GM18526 (cell line): ENCODE measurements around the gene DUSP1.

ENCODE experiments used
- POLR2A ChIP-seq: IDR thresholded peaks from 3 replicates; pipeline ENCODE4 v1.6.1; 2011; ENCODE audit not compliant: insufficient read length; ENCODE audit errors: extremely low read depth

DUSP1 gene

GRCh38 chr5:172744123-172745104 is 26.6 kb downstream of the DUSP1 start:
- no peak for TF ChIP-seq POLR2A

GRCh38 chr5:172743112-172743959 is 27.7 kb downstream of the DUSP1 start:
- no peak for TF ChIP-seq POLR2A

DNA sequence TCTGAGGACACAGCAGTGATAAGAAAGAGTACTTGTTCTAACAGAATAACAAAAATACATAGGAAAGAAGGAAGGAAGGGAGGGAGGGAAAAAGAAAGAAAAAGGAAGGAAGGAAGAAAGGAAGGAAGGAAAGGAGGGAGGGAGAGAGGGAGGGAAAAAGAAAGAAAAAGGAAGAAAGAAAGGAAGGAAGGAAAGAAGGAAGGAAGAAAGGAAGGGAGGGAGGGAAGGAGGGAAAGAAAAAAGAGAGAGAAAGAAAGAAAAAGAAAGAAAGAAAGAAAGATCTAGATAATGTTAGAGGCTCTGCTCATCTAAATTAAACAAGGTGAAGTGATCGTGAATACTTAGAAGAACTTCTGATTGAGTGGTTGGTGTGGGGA is 29.8 kb downstream of the DUSP1 start:
- TF ChIP-seq POLR2A = no peak

DNA sequence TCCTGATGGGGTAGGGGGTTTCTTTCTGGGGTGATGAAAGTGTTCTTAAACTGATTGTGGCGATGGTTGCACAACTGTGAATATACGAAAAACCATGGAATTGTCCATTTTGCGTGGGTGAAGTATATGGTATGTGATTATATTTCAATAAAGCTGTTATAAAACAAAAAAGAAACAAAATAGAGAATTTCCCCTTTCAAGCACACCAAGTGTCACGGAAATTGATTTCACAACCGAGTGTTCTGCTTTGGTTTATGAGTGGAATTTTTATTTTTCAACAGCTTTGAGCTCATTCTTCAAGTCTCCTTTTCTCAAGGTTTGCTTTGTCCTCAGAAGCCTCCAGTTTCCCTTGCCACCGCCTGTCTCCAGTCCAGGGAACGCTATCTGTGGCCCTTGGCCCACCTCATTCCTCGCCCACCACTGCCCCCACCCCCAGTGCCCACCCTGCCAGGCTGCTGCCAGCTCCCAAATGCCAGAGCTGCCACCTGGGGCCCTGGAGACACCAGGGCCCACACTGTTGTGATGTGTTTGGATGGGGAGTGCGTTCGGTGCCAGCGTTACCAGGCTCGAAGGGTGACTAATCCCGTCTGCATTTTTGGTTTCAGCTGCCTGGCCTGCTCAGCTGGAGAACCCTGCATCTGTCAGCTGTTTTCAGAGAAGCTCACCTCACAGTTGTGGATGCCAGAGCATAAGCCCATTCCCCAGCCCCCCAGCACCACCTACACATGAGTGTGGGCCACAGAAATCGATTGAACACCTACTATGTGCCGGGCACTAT is 30.4 kb downstream of the DUSP1 start:
- TF ChIP-seq POLR2A = no peak

DNA sequence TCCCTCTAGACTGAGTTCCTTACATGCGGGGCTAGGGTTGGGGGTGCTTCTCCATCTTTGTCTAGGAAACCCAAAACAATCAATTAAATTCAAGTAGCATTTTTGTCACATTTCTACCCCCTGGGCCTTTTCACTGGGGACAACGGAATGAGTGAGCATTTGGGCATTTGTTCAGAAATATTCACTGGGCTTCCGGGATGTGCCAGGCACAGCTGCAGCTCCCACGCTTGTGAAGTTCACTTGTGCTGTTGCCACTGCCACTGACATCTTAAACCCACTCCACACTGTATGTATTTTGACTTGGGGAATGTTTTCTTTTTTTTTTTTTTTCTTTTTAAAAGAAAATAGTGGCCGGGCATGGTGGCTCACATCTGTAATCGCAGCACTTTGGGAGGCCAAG is 31.6 kb downstream of the DUSP1 start:
- no peak for TF ChIP-seq POLR2A

- TF ChIP-seq POLR2A = no peak
These were observed 34.4 kb downstream of the DUSP1 start for GRCh38 chr5:172736508-172737135.

DNA sequence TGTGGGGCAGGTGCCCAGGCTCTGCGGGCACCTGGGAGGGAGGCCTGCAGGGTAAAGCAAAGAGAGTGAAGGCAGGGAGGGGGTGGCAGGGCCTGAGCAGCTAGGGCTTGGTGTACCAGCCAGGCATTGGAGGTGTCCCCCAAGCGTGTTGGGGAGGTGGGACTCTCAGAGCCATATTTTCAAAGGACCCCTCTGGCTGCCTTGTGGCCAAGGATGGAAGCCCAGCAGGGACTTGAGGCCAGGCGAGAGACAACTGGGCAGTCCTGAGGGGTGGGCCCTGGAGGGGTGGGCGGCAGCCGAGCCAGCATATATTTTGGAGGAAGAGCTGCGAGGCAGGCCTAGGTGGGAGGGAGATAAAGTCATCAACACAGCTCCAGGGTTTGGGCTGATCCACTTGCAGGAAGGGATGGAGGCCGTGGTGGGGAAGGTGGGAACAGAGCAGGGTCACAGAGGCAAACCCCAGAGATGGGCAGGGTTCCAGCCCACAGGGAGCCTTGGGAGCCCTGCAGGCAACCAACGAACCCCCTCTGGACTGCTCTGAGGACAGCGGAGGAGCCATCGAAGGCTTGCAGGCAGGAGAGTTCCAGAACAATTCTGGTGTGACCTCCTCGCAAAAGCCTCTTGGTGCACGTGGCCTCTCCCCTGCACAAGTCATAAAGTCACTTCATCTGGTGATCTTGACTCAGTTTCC is 35.7 kb downstream of the DUSP1 start:
- no peak for TF ChIP-seq POLR2A

- no peak for TF ChIP-seq POLR2A
These were observed 37.0 kb downstream of the DUSP1 start for GRCh38 chr5:172733974-172734346.

DNA sequence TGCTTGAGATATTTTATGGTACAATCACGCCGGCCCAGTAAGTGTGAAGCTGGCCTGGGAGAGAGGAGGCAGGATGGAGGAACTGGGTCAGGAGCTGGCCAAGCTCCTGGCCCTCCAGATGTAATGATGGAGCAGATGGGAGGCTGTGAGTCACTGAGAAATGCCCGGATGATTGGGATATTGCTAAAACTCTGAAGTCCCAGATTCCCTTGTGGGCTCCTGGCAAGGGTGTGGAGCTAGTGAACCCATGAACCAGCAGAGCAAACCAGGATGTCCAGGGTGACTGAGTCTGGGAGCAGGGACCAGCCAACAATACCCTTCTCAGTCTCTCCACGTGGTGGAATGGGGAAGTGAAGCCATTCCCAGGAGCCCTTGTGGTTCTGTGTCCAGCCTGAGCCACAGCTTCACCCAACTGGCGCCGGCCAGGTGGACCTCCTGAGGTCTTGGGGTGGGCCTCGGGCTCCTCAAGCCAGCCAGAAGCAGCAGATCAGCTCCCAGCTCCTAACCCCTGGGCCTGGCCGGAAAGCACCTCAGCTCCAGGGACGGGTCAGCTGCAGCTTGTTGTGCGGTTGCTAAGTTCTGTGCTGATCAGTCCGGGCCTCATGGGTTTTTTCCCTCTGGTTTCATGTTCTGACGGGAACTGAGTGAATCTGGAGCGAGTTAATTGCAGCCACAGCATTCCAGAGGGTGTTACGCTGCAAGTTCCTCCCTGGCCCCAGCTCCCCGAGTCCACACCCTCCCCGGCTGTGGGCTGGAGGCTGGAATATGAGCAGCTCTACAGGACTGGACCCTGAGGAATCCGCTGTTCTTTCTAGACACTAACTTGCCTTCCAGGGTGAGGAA is 37.6 kb downstream of the DUSP1 start:
- no peak for TF ChIP-seq POLR2A

DNA sequence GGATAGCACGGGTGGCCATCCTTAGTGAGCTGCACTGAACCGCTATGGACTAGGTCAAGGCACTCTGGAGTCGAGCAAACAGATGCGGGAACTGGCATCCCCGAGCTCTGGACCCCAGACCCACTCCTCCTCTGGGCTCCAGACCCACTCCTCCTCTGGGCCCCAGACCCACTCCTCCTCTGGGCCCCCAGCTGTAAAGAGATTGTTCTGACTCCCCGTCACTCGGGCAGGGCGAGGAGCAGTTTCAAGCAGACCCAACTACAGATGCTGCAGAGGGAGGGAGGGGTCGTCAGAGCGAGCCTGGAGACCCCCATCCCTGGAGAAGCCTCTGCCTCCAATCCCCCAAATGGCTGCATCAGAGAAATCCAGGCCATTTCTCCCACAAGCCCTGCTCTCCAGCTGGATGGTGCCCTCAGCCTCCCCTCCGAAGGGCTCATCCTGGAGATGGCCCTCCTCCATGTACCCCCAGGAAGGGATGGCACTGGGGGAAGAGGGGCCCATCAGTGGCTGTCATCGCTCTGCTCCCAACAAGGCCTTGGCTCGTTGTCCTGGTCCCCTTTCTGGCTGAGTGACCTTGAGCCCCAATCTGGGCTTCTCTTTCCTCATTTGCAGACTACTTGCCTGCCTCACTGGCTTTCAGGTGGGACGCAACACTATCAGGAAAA is 38.7 kb downstream of the DUSP1 start:
- TF ChIP-seq POLR2A = no peak

DNA sequence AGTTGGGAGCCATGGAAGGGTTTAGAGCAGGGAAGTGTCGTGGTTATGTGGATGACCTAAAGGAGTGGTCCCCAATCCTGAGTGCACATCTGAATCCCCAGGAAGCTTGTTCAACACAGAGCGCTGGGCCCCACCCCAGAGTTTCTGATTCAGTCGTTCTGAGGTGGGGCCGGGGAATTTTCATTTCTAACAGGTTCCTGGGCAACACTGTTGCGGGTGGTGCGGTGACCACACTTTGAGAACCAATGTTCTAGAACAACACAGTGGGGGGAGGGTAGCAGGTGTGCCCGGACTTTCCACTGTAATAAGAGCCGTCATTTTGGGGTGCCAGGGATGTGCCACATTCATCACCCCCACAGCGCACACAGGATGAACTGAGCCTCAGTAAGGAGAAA is 39.3 kb downstream of the DUSP1 start:
- no peak for TF ChIP-seq POLR2A

DNA sequence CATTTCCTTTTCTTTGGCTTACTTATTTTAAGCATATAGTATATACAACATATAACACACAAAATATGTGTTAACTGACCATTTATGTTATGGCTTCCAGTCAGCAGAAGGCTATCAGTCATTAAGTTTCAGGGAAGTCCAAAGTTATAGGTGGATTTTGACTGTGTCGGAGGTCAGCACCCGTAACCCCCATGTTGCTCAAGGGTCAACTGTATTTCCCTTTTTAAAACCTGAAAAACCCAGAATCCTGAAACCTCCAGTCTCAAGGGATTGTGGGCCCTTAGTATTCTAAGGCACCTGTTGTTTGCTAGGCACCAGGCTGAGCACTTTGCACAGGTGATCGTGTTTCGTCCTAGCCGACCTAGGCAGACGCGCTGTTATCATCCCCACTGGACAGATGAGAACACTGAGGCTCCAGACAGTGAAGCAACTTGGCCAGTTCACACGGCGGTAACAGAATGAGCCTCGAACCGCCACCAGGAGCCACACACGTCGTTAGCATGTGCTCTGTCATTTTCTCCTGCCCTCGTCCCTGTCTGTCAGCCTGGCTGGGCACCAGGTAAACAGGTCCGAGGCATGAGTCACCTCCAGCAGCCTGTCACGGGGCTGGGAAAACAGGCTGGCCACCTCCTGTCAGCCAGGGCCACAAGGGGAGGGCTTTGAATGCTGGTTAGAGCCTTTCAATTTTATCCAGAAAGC is 39.9 kb downstream of the DUSP1 start:
- TF ChIP-seq POLR2A = no peak
